ENCODE results near the gene CTSH. TPM values are rescaled to one million over a fixed set of nuclear protein-coding genes. Genes with fewer than 3 reads are reported as not detected.

The CTSH gene
- total and polyA plus RNA-seq, 2 of the 13 experiments (the other 11 are each of a cell fraction or from before 2014, with no cell fraction given) = 265 to 653 TPM

- TF ChIP-seq HNRNPH1 (optimal IDR thresholded peaks at IDR 0.05; ENCODE audit: low read depth, low read length) = no peak
- no peak for TF ChIP-seq NR2C2 (CRISPR knock-in tag; IDR thresholded peaks at IDR 0.05; ENCODE audit: borderline replicate concordance)
- no peak for TF ChIP-seq FUBP1 (CRISPR knock-in tag; IDR thresholded peaks at IDR 0.05; ENCODE audit: borderline replicate concordance)
- no peak for TF ChIP-seq MXD4 (CRISPR knock-in tag; IDR thresholded peaks at IDR 0.05)
- TF ChIP-seq ZNF557 (CRISPR knock-in tag; IDR thresholded peaks at IDR 0.05) = no peak
- no peak for TF ChIP-seq POLR2AphosphoS2 (IDR thresholded peaks at IDR 0.05; ENCODE audit: low read depth, low read length)
- no peak for TF ChIP-seq ZBTB1 (CRISPR knock-in tag; IDR thresholded peaks at IDR 0.05; ENCODE audit: borderline replicate concordance)
- TF ChIP-seq GZF1 (CRISPR knock-in tag; IDR thresholded peaks at IDR 0.05) = no peak
- peak; percentile 70 for TF ChIP-seq SUZ12 (IDR thresholded peaks at IDR 0.05; ENCODE audit: low read depth, low read length)
- no peak for TF ChIP-seq CENPBD1 (CRISPR knock-in tag; IDR thresholded peaks at IDR 0.05; ENCODE audit: borderline replicate concordance, low read depth)
- peak; percentile 94 for TF ChIP-seq CREB1 (IDR thresholded peaks at IDR 0.05)
- TF ChIP-seq CREB1 (CRISPR knock-in tag; IDR thresholded peaks at IDR 0.05) = no peak; the same call in 1 of the 2 replicates
- no peak for TF ChIP-seq RNF2 (conservative IDR thresholded peaks at IDR 0.05; ENCODE audit: low read depth)
- TF ChIP-seq MAFG (CRISPR knock-in tag; IDR thresholded peaks at IDR 0.05) = no peak
- 0 out of 4 replicates have a peak, but pooled peaks of 1 of the 2 experiments have one; percentile 29 for TF ChIP-seq ATF4 (CRISPR knock-in tag; IDR thresholded peaks at IDR 0.05)
These were observed 72.5 kb downstream of the CTSH start, which contains the start of gene MORF4L1 (continued) for GRCh38 chr15:78872155-78872971.
